Ovary (tissue), 3 donors: ENCODE results near the gene AGK.

Experiments used
- CTCF ChIP-seq, 3 donors: fragments of 450-650 bp in 2 of 3; fragments of 200-600 bp in 1 of 3; IDR thresholded peaks; one replicate each; pipeline versions ENCODE4 v1.5.1 to v1.8.0; 2016 to 2022; ENCODE audit warnings: antibody characterized with exemption in 3 of 3, mild to moderate bottlenecking in 1 of 3
- POLR2A ChIP-seq: fragments of 450-650 bp; IDR thresholded peaks from one replicate; pipeline ENCODE4 v1.6.1; 2017; ENCODE audit warnings: antibody characterized with exemption, mild to moderate bottlenecking, moderate library complexity
- donor health status: DM: no; HTN: no; CAD: no.

GRCh38 chr7:141634065-141634464, 82.9 kb downstream of the AGK start:
- TF ChIP-seq CTCF (IDR thresholded peaks at IDR 0.05) (no peak), POLR2A (no peak)
